ENCODE results near the gene PSMD7. TPM values are rescaled to one million over a fixed set of nuclear protein-coding genes. Genes with fewer than 3 reads are reported as not detected.

The PSMD7 gene
- total RNA-seq, 1 donor: 64.1 TPM

DNA sequence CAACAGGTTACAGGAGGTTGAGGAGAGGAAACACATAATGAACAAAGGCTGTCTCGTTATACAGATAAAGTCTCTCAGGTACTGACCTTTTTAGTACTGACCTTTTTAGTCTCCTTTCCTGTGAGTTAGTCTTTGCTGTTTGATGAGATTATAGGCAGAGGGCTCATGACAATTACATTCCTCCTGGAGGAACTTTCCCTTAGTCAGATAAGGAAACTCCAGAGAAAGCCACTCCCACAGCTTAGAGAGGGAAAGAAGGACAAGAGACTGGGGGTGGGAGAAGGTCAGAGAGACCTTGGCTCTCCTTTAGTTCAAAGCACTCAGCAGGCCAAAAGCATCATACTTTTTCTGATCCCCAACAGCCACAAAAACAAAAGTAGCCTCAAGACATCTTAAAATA, 15.3 kb upstream of the PSMD7 start:
- Histone ChIP-seq H3K27ac (ENCODE audit: low read depth, low read length) (no peak overlapping the region), H2AFZ (ENCODE audit: low read length) (no peak overlapping the region), H3K36me3 (ENCODE audit: insufficient read depth, low read length) (no peaks in the 10 kb centered on the region), H3K4me3 (ENCODE audit: insufficient read depth, low read length) (no peak overlapping the region), H3K27me3 (ENCODE audit: insufficient read depth, low read length) (no peaks in the 10 kb centered on the region), H4K20me1 (ENCODE audit: insufficient read depth, low read length) (no peaks in the 10 kb centered on the region), H3K4me1 (ENCODE audit: insufficient read depth, low read length) (no peaks in the 10 kb centered on the region), H3K4me2 (ENCODE audit: insufficient read depth, low read length) (no peak overlapping the region), H3K79me2 (ENCODE audit: insufficient read depth, low read length) (no peaks in the 10 kb centered on the region), H3K9me3 (ENCODE audit: low read depth, low read length) (no peaks in the 10 kb centered on the region)
- TF ChIP-seq, protein P1, sequence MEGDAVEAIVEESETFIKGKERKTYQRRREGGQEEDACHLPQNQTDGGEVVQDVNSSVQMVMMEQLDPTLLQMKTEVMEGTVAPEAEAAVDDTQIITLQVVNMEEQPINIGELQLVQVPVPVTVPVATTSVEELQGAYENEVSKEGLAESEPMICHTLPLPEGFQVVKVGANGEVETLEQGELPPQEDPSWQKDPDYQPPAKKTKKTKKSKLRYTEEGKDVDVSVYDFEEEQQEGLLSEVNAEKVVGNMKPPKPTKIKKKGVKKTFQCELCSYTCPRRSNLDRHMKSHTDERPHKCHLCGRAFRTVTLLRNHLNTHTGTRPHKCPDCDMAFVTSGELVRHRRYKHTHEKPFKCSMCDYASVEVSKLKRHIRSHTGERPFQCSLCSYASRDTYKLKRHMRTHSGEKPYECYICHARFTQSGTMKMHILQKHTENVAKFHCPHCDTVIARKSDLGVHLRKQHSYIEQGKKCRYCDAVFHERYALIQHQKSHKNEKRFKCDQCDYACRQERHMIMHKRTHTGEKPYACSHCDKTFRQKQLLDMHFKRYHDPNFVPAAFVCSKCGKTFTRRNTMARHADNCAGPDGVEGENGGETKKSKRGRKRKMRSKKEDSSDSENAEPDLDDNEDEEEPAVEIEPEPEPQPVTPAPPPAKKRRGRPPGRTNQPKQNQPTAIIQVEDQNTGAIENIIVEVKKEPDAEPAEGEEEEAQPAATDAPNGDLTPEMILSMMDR (IDR thresholded peaks at IDR 0.05; ENCODE audit: extremely low read depth, low read depth, low read length): no peak
- no peak for DNase-seq (ENCODE audit: insufficient read length, low spot score, missing footprints)

DNA sequence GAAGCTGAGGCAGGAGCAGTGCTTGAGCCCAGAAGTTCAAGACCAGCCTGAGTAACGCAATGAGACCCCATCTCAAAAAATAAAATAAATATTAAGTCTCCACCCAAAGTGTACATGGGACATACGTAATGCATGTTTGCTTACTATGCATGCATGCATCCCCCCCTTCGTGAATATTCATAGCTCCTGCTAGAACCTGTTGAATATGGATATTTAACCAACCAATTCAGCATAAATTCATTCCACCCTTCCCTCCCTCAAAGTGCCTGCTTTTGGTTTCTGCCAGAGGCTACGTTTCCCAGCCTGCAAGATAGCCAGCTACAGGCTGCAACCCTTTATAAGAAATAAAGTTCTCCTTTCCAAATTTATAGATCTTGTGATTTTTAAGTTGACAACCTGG, 12.9 kb upstream of the PSMD7 start:
- Histone ChIP-seq H3K4me1 (ENCODE audit: insufficient read depth, low read length) (no peaks in the 10 kb centered on the region), H3K27me3 (ENCODE audit: insufficient read depth, low read length) (no peaks in the 10 kb centered on the region), H3K79me2 (ENCODE audit: insufficient read depth, low read length) (no peaks in the 10 kb centered on the region), H3K4me2 (ENCODE audit: insufficient read depth, low read length) (no peak overlapping the region), H3K27ac (ENCODE audit: low read depth, low read length) (no peak overlapping the region), H4K20me1 (ENCODE audit: insufficient read depth, low read length) (no peaks in the 10 kb centered on the region), H3K36me3 (ENCODE audit: insufficient read depth, low read length) (no peaks in the 10 kb centered on the region), H3K9me3 (ENCODE audit: low read depth, low read length) (no peaks in the 10 kb centered on the region), H3K4me3 (ENCODE audit: insufficient read depth, low read length) (no peak overlapping the region), H2AFZ (ENCODE audit: low read length) (no peak overlapping the region)
- no peak for DNase-seq (ENCODE audit: insufficient read length, low spot score, missing footprints)
- TF ChIP-seq, protein P1 (IDR thresholded peaks at IDR 0.05; ENCODE audit: extremely low read depth, low read depth, low read length): no peak

DNA sequence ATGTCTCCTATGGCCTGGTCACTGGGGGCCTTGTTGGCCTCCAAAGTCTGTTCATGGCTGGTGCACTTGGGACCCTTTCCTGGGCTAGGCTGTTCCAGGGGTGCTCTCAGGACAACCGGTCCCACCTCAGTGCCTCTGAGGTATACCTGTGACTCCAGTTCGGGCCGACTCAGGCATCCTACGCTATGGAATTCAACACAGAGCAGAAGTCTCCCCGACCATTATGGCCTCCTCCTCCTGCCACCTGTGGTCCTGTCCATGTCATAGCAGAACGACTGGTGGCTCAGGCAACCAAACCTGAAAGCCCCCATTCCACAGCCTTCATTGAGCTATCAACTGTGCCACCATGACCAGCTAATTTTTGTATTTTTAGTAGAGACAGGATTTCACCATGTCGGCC, 8.5 kb upstream of the PSMD7 start:
- Histone ChIP-seq H3K27ac (ENCODE audit: low read depth, low read length) (no peak overlapping the region), H3K79me2 (ENCODE audit: insufficient read depth, low read length) (no peaks in the 10 kb centered on the region), H3K36me3 (ENCODE audit: insufficient read depth, low read length) (no peaks in the 10 kb centered on the region), H3K4me1 (ENCODE audit: insufficient read depth, low read length) (no peaks in the 10 kb centered on the region), H3K4me3 (ENCODE audit: insufficient read depth, low read length) (no peak overlapping the region), H3K27me3 (ENCODE audit: insufficient read depth, low read length) (no peaks in the 10 kb centered on the region), H2AFZ (ENCODE audit: low read length) (no peak overlapping the region), H3K4me2 (ENCODE audit: insufficient read depth, low read length) (no peak overlapping the region), H4K20me1 (ENCODE audit: insufficient read depth, low read length) (no peaks in the 10 kb centered on the region), H3K9me3 (ENCODE audit: low read depth, low read length) (peaks cover 3% of the 10 kb centered on the region)
- TF ChIP-seq, protein P1 (IDR thresholded peaks at IDR 0.05; ENCODE audit: extremely low read depth, low read depth, low read length): no peak
- DNase-seq (ENCODE audit: insufficient read length, low spot score, missing footprints): no peak

DNA sequence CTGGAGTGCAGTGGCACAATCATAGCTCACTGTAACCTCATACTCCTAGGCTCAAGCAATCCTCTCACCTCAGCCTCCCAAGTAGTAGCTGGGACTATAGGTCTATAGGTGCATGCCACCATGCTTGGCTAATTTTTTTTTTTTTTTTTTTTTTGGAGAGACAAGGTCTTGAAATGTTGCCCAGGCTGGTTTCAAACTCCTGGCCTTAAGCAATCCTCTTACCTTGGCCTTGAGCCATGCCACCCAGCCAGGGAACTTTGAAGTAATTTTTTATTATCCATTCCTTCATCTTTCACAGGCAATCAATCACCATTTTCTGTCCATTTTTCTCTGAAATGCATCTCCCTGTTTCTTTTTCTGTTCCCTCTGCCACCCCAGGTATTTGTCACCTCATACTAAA, 6.3 kb upstream of the PSMD7 start:
- H3K27ac ChIP-seq (ENCODE audit: low read depth, low read length): no peak overlapping the region
- no peak overlapping the region for H2AFZ ChIP-seq (ENCODE audit: low read length)
- H3K27me3 ChIP-seq (ENCODE audit: insufficient read depth, low read length): no peaks in the 10 kb centered on the region
- TF ChIP-seq, protein P1 (IDR thresholded peaks at IDR 0.05; ENCODE audit: extremely low read depth, low read depth, low read length): no peak
- no peak overlapping the region for H3K4me2 ChIP-seq (ENCODE audit: insufficient read depth, low read length)
- no peaks in the 10 kb centered on the region for H3K4me1 ChIP-seq (ENCODE audit: insufficient read depth, low read length)
- no peak overlapping the region for H3K4me3 ChIP-seq (ENCODE audit: insufficient read depth, low read length)
- DNase-seq (ENCODE audit: insufficient read length, low spot score, missing footprints): no peak
- no peaks in the 10 kb centered on the region for H3K36me3 ChIP-seq (ENCODE audit: insufficient read depth, low read length)
- H4K20me1 ChIP-seq (ENCODE audit: insufficient read depth, low read length): no peaks in the 10 kb centered on the region
- no peaks in the 10 kb centered on the region for H3K79me2 ChIP-seq (ENCODE audit: insufficient read depth, low read length)
- peaks cover 3% of the 10 kb centered on the region for H3K9me3 ChIP-seq (ENCODE audit: low read depth, low read length)

Measured in osteoblast (primary cell).